HepG2 (cell line): Measurements from ENCODE around the gene C1QTNF6. TPM values are rescaled to one million over a fixed set of nuclear protein-coding genes. Genes with fewer than 3 reads are reported as not detected.

Experiments
- ATAC-seq: fragments of 200-7000 bp; cut with Tn5 transposase; 3 replicates; pipeline ENCODE4 v1.9.1; 2020; ENCODE audit warnings: mild to moderate bottlenecking, moderate library complexity
- BruUV-seq: library from RNA; stranded (reverse); fragments of 400-500 nt; replicated peaks from 2 replicates; lab custom pipeline; 2021; lab: Mats Ljungman, UMichigan
- CTCF ChIA-PET: fragments of 300-600 bp; formaldehyde crosslinking; extraction: SDS; loops from one replicate; lab custom pipeline; 2021; ENCODE audit warnings: low total read pairs, inconsistent platforms, low intra/inter-chr PET ratio; lab: Yijun Ruan, JAX
- POLR2A ChIA-PET: fragments of 350-600 bp; sonication (Branson Sonifier 250); formaldehyde crosslinking; loops from one replicate; lab custom pipeline; 2020; ENCODE audit warnings: antibody characterized with exemption, inconsistent platforms; lab: Yijun Ruan, JAX
- DNase-seq: peaks from one replicate; pipeline ENCODE4 v3.0.0-alpha.2; 2015; ENCODE audit warnings: low spot score
- FAIRE-seq: peaks from 3 replicates; lab custom pipeline; 2011; peaks lifted over from hg19 to GRCh38; lab: Jason Lieb, UNC
- H2AFZ ChIP-seq: one replicate; pipeline ENCODE4 v1.6.1; 2011; ENCODE audit warnings: low read length, inconsistent platforms
- H3K27ac ChIP-seq: fragments of 300-600 bp; 3 replicates; pipeline ENCODE4 v1.8.0; 2011; ENCODE audit warnings: mixed run types, mild to moderate bottlenecking, mixed read lengths, low read length, inconsistent platforms; ENCODE audit not compliant: insufficient read depth; ENCODE audit errors: extremely low read length
- H3K27me3 ChIP-seq, 2 experiments: fragments of 200-600 bp in 1 of 2; 2 replicates in 1 of 2; 3 replicates in 1 of 2; pipeline versions ENCODE4 v1.6.0 to v1.8.0; 2011; ENCODE audit warnings: low read length in 2 of 2, mild to moderate bottlenecking in 2 of 2, moderate library complexity in 2 of 2, inconsistent platforms in 1 of 2; ENCODE audit not compliant: insufficient read depth in 2 of 2, control insufficient read depth in 1 of 2
- H3K36me3 ChIP-seq, 2 experiments: fragments of 200-600 bp in 1 of 2; replicated peaks in 1 of 2; 2 replicates in 1 of 2; 3 replicates in 1 of 2; pipeline versions ENCODE4 v1.5.1 to v1.8.0; 2011; ENCODE audit warnings: low read length in 2 of 2, inconsistent platforms in 1 of 2; ENCODE audit not compliant: insufficient read depth in 2 of 2, control insufficient read depth in 1 of 2
- H3K4me1 ChIP-seq: 2 replicates; pipeline ENCODE4 v1.5.1; 2012; ENCODE audit warnings: low read length, inconsistent platforms; ENCODE audit not compliant: insufficient read depth
- H3K4me2 ChIP-seq: 2 replicates; pipeline ENCODE4 v1.6.0; 2011; ENCODE audit warnings: low read depth, low read length, inconsistent platforms
- H3K4me3 ChIP-seq, 3 experiments: fragments of 200-600 bp in 1 of 3; sonication (generic), shearing (Covaris generic) in 1 of 3; replicated peaks in 1 of 3; 2 replicates each; pipeline ENCODE4 v1.5.1; 2011 to 2016; ENCODE audit warnings: low read length in 3 of 3, inconsistent platforms in 2 of 3, low read depth in 2 of 3, mild to moderate bottlenecking in 2 of 3, control low read depth in 1 of 3, mixed read lengths in 1 of 3; ENCODE audit not compliant: insufficient read depth in 1 of 3
- H3K79me2 ChIP-seq: one replicate; pipeline ENCODE4 v1.6.1; 2011; ENCODE audit warnings: low read length, inconsistent platforms; ENCODE audit not compliant: insufficient read depth
- H3K9ac ChIP-seq: 2 replicates; pipeline ENCODE4 v1.6.0; 2011; ENCODE audit warnings: mild to moderate bottlenecking, low read depth, low read length, inconsistent platforms; ENCODE audit not compliant: insufficient read depth
- H3K9me3 ChIP-seq: 2 replicates; pipeline ENCODE4 v1.5.1; 2012; ENCODE audit warnings: mild to moderate bottlenecking, low read length
- H4K20me1 ChIP-seq: 2 replicates; pipeline ENCODE4 v1.6.0; 2011; ENCODE audit warnings: inconsistent platforms, mild to moderate bottlenecking, low read length, moderate library complexity; ENCODE audit not compliant: insufficient read depth
- AKNA ChIP-seq: sonication (generic); formaldehyde crosslinking; IDR thresholded peaks from 2 replicates; pipeline ENCODE4 v1.4.0; 2020; ENCODE audit warnings: missing genetic modification reagents, borderline replicate concordance
- FIP1L1 ChIP-seq: fragments of 200-400 bp; formaldehyde crosslinking; IDR thresholded peaks from 2 replicates; pipeline ENCODE4 v1.6.1; 2018; ENCODE audit warnings: low read depth, mild to moderate bottlenecking, low read length, moderate library complexity, borderline replicate concordance; ENCODE audit not compliant: insufficient read depth
- MYC ChIP-seq: sonication (generic); formaldehyde crosslinking; IDR thresholded peaks from 2 replicates; pipeline ENCODE4 v1.9.0; 2021; ENCODE audit warnings: missing genetic modification reagents, borderline replicate concordance
- NFATC3 ChIP-seq: sonication (generic); formaldehyde crosslinking; IDR thresholded peaks from 2 replicates; pipeline ENCODE4 v1.5.1; 2020; ENCODE audit warnings: mild to moderate bottlenecking, missing genetic modification reagents
- TBX2 ChIP-seq: sonication (generic); formaldehyde crosslinking; IDR thresholded peaks from 2 replicates; pipeline ENCODE4 v1.5.0; 2020; ENCODE audit warnings: missing genetic modification reagents, mild to moderate bottlenecking, borderline replicate concordance
- YEATS4 ChIP-seq: sonication (generic); formaldehyde crosslinking; IDR thresholded peaks from 2 replicates; pipeline ENCODE4 v1.4.0; 2020; ENCODE audit warnings: missing genetic modification reagents, borderline replicate concordance
- ZNF136 ChIP-seq: sonication (generic); formaldehyde crosslinking; IDR thresholded peaks from 2 replicates; pipeline ENCODE4 v1.8.1; 2022; ENCODE audit warnings: low read depth, mild to moderate bottlenecking, moderate library complexity, missing genetic modification reagents
- ZNF691 ChIP-seq: sonication (generic); formaldehyde crosslinking; IDR thresholded peaks from 2 replicates; pipeline ENCODE4 v1.4.0; 2020; ENCODE audit warnings: missing genetic modification reagents, low read depth, mild to moderate bottlenecking, borderline replicate concordance
- ZNF768 ChIP-seq: sonication (generic); formaldehyde crosslinking; IDR thresholded peaks from 2 replicates; pipeline ENCODE4 v1.4.0; 2020; ENCODE audit warnings: missing genetic modification reagents
- ZNF775 ChIP-seq: sonication (generic); formaldehyde crosslinking; IDR thresholded peaks from 2 replicates; pipeline ENCODE4 v1.4.0; 2020; ENCODE audit warnings: missing genetic modification reagents, mild to moderate bottlenecking, moderate library complexity, borderline replicate concordance
- ZSCAN20 ChIP-seq: sonication (generic); formaldehyde crosslinking; IDR thresholded peaks from 2 replicates; pipeline ENCODE4 v1.4.0; 2020; ENCODE audit warnings: missing genetic modification reagents, mild to moderate bottlenecking, borderline replicate concordance
- WGBS: methylation state at CpG from one replicate; pipeline ENCODE4 v1.1.6; 2017; ENCODE audit warnings: low lambda C conversion rate; 5-methylcytosine and 5-hydroxymethylcytosine counted together
- in situ Hi-C: cut with HindIII; loops from 2 replicates; pipeline ENCODE4 v1.10.0; 2017; ENCODE audit warnings: low pct_unique_long_range_greater_than_20kb; ENCODE audit not compliant: extremely low pct_ligation_motif_present
- intact Hi-C: fragments of 100-400 bp; cut with micrococcal nuclease; formaldehyde crosslinking; loops from one replicate; pipeline ENCODE4 v1.10.0; 2022; ENCODE audit not compliant: unreplicated experiment
- polyA plus RNA-seq, 8 experiments: library from polyadenylated mRNA; depleted of rRNA in 3 of 8; stranded (reverse) in 7 of 8; unstranded in 1 of 8; fragments of >200 nt; fragmentation: Illumina TruSeq in 4 of 8; extraction: Trizol in 4 of 8; gene quantifications; 2 replicates each; pipeline versions ENCODE4 v1.2.1 to v1.2.3, GENCODE V29; 2011 to 2016; ENCODE audit warnings: low read depth in 4 of 8, missing spikeins in 1 of 8, mixed read lengths in 1 of 8; ENCODE audit not compliant: insufficient read depth in 1 of 8
- total RNA-seq, 5 experiments: library from RNA; depleted of rRNA; stranded (reverse); fragments of >200 nt; fragmentation: Illumina TruSeq; extraction: Trizol; gene quantifications; 2 replicates each; pipeline ENCODE4 v1.2.3, GENCODE V29; 2016; ENCODE audit warnings: low read depth in 1 of 5

Gene C1QTNF6
- total and polyA plus RNA-seq, 2 of the 13 experiments (the other 11 are each of a cell fraction or from before 2014, with no cell fraction given): 2.7 to 6.9 TPM

- Histone ChIP-seq H3K27me3 (peaks cover 0 to under 1% of the 10 kb centered on the region in 2 experiments; a peak in 2 of 5 replicates), H3K9ac (no peak overlapping the region), H3K27ac (no peak overlapping the region), H2AFZ (no peak overlapping the region), H3K4me2 (no peak overlapping the region), H3K4me3 (no peak overlapping the region), H3K79me2 (no peaks in the 10 kb centered on the region), H3K9me3 (no peaks in the 10 kb centered on the region), H3K36me3 (no peaks in the 10 kb centered on the region), H4K20me1 (no peaks in the 10 kb centered on the region), H3K4me1 (peaks cover 33% of the 10 kb centered on the region)
- no TSS peak for BruUV-seq
- 85% methylated on average over 3 of the region's 3 CpGs for WGBS
- ChIA-PET CTCF (no interaction called here), POLR2A (interaction anchor here (0.6 kb wide), 1 partner anchor 14 kb away, joined by 3 read pairs; no protein-coding TSS in a partner anchor)
- no peak for ATAC-seq
- TF ChIP-seq FIP1L1 (no peak), MYC (CRISPR knock-in tag) (no peak), ZNF775 (CRISPR knock-in tag) (no peak), ZSCAN20 (CRISPR knock-in tag) (no peak), ZNF768 (CRISPR knock-in tag) (peak; percentile 29; the same call in 1 of the 2 replicates)
- DNase-seq: no peak
- intact Hi-C loops (no loop called here), in situ Hi-C loops (no loop called here)
- no peak for FAIRE-seq
These were observed 5.2 kb downstream of the C1QTNF6 start for GRCh38 chr22:37182949-37183245.

- 79% methylated on average over 15 of the region's 37 CpGs for WGBS
- BruUV-seq: no TSS peak
- Histone ChIP-seq H3K9ac (no peak overlapping the region), H3K9me3 (no peaks in the 10 kb centered on the region), H2AFZ (no peak overlapping the region), H3K27me3 (peaks cover 0 to 6% of the 10 kb centered on the region in 2 experiments; a peak in 2 of 5 replicates), H3K4me3 (no peak overlapping the region), H3K4me1 (peaks cover 34% of the 10 kb centered on the region), H3K79me2 (no peaks in the 10 kb centered on the region), H3K36me3 (no peaks in the 10 kb centered on the region), H3K4me2 (no peak overlapping the region), H3K27ac (no peak overlapping the region), H4K20me1 (no peaks in the 10 kb centered on the region)
- ATAC-seq (no peak), FAIRE-seq (no peak), DNase-seq (no peak)
- intact Hi-C loops (no loop called here), in situ Hi-C loops (no loop called here)
- CTCF ChIA-PET: no interaction called here
- POLR2A ChIA-PET: no interaction called here
- no peak for TF ChIP-seq ZNF136 (CRISPR knock-in tag)
- TF ChIP-seq YEATS4: no peak
- TF ChIP-seq AKNA (CRISPR knock-in tag): no peak
- TF ChIP-seq NFATC3 (CRISPR knock-in tag): no peak
- no peak for TF ChIP-seq TBX2 (CRISPR knock-in tag)
- no peak for TF ChIP-seq ZNF691
These were observed 5.7 kb downstream of the C1QTNF6 start for GRCh38 chr22:37182101-37182948.
